GM19397 (cell line): ENCODE measurements around the gene GRID2IP.
"Not testable (repeated sequence)": the region's sequence is repeated elsewhere in the genome, so short reads cannot be mapped to it uniquely, and the experiment has no call there.

Experiments used
- ATAC-seq: cut with Tn5 transposase; IDR thresholded peaks from one replicate; pipeline ENCODE4 v1.9.1; 2021; ENCODE audit warnings: mild to moderate bottlenecking, moderate library complexity; ENCODE audit not compliant: unreplicated experiment

Gene GRID2IP

GRCh38 chr7:6453734-6454133, 97.5 kb downstream of the GRID2IP start:
- no peak for ATAC-seq

- no peak for ATAC-seq
Observed at GRCh38 chr7:6451224-6451705, 100.0 kb downstream of the GRID2IP start.

- ATAC-seq, result not testable (repeated sequence)
Observed at GRCh38 chr7:6450591-6450990, 100.7 kb downstream of the GRID2IP start.

GRCh38 chr7:6449884-6450283, 101.4 kb downstream of the GRID2IP start:
- not testable (repeated sequence) for ATAC-seq

- ATAC-seq, result no peak
Observed at GRCh38 chr7:6448943-6449543, 102.2 kb downstream of the GRID2IP start.

- ATAC-seq, result peak; percentile 92
Observed at GRCh38 chr7:6447581-6448199, 103.6 kb downstream of the GRID2IP start, which contains the start of gene DAGLB. TSS of gene DAGLB (minus strand) at chr7:6447954. CDS start at chr7:6447842, 112 bp downstream.
